Activated T-helper 2 cell treated with anti-CD3 and anti-CD28 coated beads, Interferon-gamma antibody, Interleukin-2, Interleukin-4, amounts not matched to agents 10 μg/mL and 5 μg/mL and 100 μg/mL, durations not matched to agents 14 hours and 24 hours and 36 hours (primary cell): ENCODE results near the gene HAUS2. TPM values are rescaled to one million over a fixed set of nuclear protein-coding genes. Genes with fewer than 3 reads are reported as not detected.
"Not testable (repeated sequence)": the region's sequence is repeated elsewhere in the genome, so short reads cannot be mapped to it uniquely, and the experiment has no call there.

ENCODE experiments used
- DNase-seq: peaks from one replicate; pipeline ENCODE4 v3.0.0; 2021; ENCODE audit warnings: low spot score
- H3K27ac Mint-ChIP-seq: one replicate; pipeline ENCODE4 v1.8.0; 2021; ENCODE audit warnings: mixed read lengths
- H3K27me3 Mint-ChIP-seq: one replicate; pipeline ENCODE4 v1.8.0; 2021; ENCODE audit warnings: low read depth, mixed read lengths
- H3K36me3 Mint-ChIP-seq: one replicate; pipeline ENCODE4 v1.8.0; 2021; ENCODE audit warnings: low read depth, mixed read lengths
- H3K4me1 Mint-ChIP-seq: one replicate; pipeline ENCODE4 v1.8.0; 2021; ENCODE audit warnings: low read depth, mixed read lengths
- H3K4me3 Mint-ChIP-seq: one replicate; pipeline ENCODE4 v1.8.0; 2021; ENCODE audit warnings: low read depth, mild to moderate bottlenecking, moderate library complexity, mixed read lengths
- H3K9me3 Mint-ChIP-seq: one replicate; pipeline ENCODE4 v1.8.0; 2021; ENCODE audit warnings: mixed read lengths
- intact Hi-C: fragments of 100-400 bp; cut with micrococcal nuclease; formaldehyde crosslinking; loops from one replicate; pipeline ENCODE4 v1.15.1; 2023
- total RNA-seq: library from RNA; stranded (reverse); gene quantifications from 2 replicates; pipeline ENCODE4 v1.2.3, GENCODE V29; 2022

HAUS2 gene
- total RNA-seq, 1 donor from 2014 or later, result 45.5 TPM

GRCh38 chr15:42578984-42579537 is 30.4 kb downstream of the HAUS2 start:
- peaks cover 49% of the 10 kb centered on the region for H3K4me1 Mint-ChIP-seq
- no peak overlapping the region for H3K27ac Mint-ChIP-seq
- no peaks in the 10 kb centered on the region for H3K9me3 Mint-ChIP-seq
- peaks cover 7% of the 10 kb centered on the region for H3K36me3 Mint-ChIP-seq
- H3K27me3 Mint-ChIP-seq, result peaks cover 23% of the 10 kb centered on the region
- intact Hi-C loops, result no loop called here
- no peak for DNase-seq
- no peak overlapping the region for H3K4me3 Mint-ChIP-seq

GRCh38 chr15:42581272-42581730 is 32.7 kb downstream of the HAUS2 start:
- H3K4me3 Mint-ChIP-seq, result peak overlapping the region; percentile 81
- peaks cover 13% of the 10 kb centered on the region for H3K36me3 Mint-ChIP-seq
- peak; percentile 78 for DNase-seq
- H3K27ac Mint-ChIP-seq, result peak overlapping the region; percentile 56
- no peaks in the 10 kb centered on the region for H3K9me3 Mint-ChIP-seq
- peaks cover 22% of the 10 kb centered on the region for H3K27me3 Mint-ChIP-seq
- peaks cover 43% of the 10 kb centered on the region for H3K4me1 Mint-ChIP-seq
- intact Hi-C loops, result no loop called here

DNA sequence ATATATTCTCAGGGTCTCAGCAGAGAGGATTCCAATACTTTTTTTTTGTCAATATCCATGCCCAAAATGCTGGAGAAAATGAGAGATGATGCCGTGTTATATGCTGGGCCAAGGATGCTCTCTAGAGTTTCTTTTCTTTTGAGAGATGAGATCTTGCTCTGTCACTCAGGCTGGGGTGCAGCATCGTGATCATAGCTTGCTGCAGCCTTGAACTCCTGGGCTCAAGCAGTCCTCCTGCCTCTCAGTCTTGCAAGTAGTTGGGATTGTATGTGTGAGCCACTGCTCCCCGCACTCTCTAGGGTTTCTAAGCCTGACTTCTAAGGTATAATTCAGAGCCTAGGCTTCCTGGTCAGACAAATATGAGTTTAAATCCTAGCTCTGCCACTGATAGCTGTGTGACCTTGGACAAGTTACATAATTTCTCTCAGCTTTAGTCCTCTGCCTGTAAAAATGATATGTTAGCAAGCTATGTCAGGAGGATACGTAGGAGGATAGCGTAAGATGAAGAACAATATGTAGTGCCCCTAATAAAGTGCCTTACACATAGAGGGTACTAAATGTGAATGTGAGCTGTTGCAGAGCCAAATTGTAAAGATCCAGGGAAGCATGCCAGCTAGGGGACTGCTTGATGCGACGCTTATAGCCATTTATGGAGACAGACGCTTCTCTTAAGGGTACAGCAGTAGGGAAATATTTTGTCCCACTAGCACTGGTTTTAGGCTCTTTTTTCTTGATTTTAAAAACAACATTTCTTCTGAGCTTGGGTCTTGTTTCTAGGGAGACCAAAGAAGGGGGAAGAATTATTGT is 34.1 kb downstream of the HAUS2 start:
- Mint-ChIP-seq H3K4me3 (no peak overlapping the region), H3K27ac (no peak overlapping the region), H3K27me3 (peaks cover 18% of the 10 kb centered on the region), H3K4me1 (peaks cover 35% of the 10 kb centered on the region), H3K36me3 (peaks cover 13% of the 10 kb centered on the region), H3K9me3 (no peaks in the 10 kb centered on the region)
- intact Hi-C loops, result no loop called here
- no peak for DNase-seq

DNA sequence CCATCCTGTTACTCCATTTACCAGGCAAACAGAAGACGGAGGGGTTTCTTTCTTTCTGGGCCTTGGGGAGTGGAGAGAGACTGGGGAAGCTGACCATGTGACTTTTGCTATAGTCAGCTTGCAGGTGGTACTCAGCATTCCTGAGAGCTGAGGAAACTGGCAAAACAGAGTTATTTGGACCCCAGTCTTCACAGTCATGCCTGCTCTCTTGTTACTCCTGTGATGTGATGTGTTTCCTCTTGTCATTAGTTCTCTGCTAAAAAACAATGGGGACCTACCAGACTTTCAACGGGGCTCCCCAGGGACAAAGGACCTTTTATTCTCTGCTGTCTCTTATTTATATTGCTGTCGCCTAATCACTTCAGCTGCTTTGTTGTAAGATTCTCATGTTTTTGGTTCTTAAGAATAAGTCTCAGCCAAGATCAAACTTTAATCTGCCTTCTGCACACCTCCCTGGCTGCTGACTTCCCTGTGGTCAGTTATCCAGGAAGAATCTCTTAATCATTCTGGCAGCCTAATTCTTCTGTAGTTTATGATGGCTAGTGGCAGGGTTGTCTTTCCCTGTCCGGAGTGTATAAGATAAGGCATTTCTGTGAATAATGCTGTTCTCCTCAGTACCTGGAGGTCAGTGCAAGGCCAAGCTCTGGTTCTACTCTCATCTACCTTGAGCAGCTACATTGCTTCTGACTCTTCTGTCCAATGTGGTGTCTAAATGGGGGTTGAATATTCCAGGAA is 35.6 kb downstream of the HAUS2 start:
- no peak for DNase-seq
- Mint-ChIP-seq H3K4me1 (peaks cover 29% of the 10 kb centered on the region), H3K27ac (no peak overlapping the region), H3K27me3 (peaks cover 10% of the 10 kb centered on the region), H3K9me3 (no peaks in the 10 kb centered on the region), H3K36me3 (peaks cover 12% of the 10 kb centered on the region), H3K4me3 (no peak overlapping the region)
- intact Hi-C loops, result no loop called here

DNA sequence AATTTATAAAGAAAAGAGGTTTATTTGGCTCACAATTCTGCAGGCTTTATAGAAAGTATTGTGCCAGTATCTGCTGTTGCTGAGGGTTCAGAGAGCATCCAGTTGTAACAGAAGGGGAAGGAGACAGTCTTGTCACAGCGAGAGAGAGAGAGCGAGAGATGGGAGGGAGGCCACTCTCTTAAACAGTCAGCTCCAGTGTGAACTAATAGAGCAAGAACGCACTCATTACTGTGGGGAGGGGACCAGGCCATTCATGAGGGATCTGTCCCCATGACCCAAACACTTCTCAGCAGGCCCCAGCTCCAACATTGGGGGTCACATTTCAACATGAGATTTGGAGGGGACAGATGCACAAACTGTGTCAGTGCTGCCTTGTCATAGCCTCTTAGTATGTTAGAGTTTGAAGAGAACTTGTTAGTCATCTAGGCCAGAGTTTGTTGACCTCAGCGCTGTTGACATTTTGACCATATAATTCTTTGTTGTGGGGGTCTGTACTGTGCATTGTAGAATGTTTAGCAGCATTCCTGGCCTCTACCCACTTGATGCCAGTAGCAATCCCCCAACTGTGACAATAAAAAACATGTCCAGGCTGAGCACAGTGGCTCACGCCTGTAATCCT is 42.1 kb downstream of the HAUS2 start:
- intact Hi-C loops, result no loop called here
- Mint-ChIP-seq H3K4me3 (no peak overlapping the region), H3K4me1 (no peaks in the 10 kb centered on the region), H3K27me3 (no peaks in the 10 kb centered on the region), H3K36me3 (peaks cover 16% of the 10 kb centered on the region), H3K9me3 (no peaks in the 10 kb centered on the region), H3K27ac (no peak overlapping the region)
- no peak for DNase-seq

- no peak overlapping the region for H3K4me3 Mint-ChIP-seq
- no peak for DNase-seq
- no peaks in the 10 kb centered on the region for H3K27me3 Mint-ChIP-seq
- peaks cover 10% of the 10 kb centered on the region for H3K36me3 Mint-ChIP-seq
- intact Hi-C loops, result no loop called here
- H3K27ac Mint-ChIP-seq, result no peak overlapping the region
- no peaks in the 10 kb centered on the region for H3K4me1 Mint-ChIP-seq
- H3K9me3 Mint-ChIP-seq, result no peaks in the 10 kb centered on the region
Observed at GRCh38 chr15:42591238-42591934, 42.7 kb downstream of the HAUS2 start.

GRCh38 chr15:42592716-42593115 is 44.1 kb downstream of the HAUS2 start:
- Mint-ChIP-seq H3K27ac (no peak overlapping the region), H3K4me1 (no peaks in the 10 kb centered on the region), H3K27me3 (no peaks in the 10 kb centered on the region), H3K4me3 (no peak overlapping the region), H3K9me3 (no peaks in the 10 kb centered on the region), H3K36me3 (peaks cover 10% of the 10 kb centered on the region)
- intact Hi-C loops, result no loop called here
- DNase-seq, result no peak

GRCh38 chr15:42593143-42593542 is 44.5 kb downstream of the HAUS2 start:
- Mint-ChIP-seq H3K27ac (no peak overlapping the region), H3K36me3 (peaks cover 10% of the 10 kb centered on the region), H3K9me3 (no peaks in the 10 kb centered on the region), H3K27me3 (no peaks in the 10 kb centered on the region), H3K4me1 (no peaks in the 10 kb centered on the region), H3K4me3 (no peak overlapping the region)
- no peak for DNase-seq
- intact Hi-C loops, result no loop called here

DNA sequence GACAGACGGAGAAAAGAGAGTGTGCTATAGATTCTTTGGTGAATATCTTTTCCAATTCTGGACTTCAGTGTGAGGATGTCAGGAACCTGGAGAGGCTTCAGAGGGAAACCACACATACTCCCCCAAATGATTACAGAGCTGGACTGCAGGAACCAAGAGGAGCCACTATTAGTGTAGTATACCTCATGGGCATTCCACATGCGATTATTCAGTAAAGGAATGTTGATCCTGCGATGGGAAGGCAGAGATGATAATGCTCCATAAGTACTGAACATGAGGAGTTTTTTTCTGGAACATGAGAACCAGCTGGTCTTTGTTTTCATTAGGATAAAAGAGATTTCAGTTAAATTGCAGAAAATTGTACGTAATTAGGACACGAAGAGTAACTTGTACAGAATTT is 45.5 kb downstream of the HAUS2 start:
- H3K36me3 Mint-ChIP-seq, result peaks cover 6% of the 10 kb centered on the region

DNA sequence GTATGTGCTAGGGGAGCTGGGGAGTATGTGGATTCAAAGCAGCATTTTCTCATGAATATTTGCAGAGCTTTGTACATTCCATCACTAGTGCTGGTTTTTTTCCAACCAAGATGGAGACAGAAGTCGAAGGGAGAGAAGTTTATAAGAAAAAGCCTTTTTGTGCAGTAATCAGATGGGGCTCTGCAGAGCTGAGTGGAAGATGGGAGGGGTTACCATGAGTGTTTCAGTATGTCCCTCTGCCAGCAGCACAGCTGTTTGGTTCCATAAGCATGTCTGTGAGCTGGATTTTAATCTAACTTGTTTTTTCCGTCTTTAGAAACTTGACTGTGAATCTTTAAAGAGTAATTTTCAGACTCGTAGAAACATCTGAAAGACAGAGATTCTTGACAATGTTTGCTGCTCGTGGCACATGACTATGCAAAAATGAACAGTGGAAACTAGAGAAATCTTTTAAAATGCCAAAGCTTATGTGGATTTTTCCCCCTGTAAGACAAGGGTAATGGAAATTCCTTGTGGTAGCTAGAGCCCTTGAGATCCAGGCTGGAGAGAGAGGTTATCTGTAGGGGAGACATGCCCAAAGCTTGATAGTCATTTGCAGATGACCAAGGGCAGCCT is 47.1 kb downstream of the HAUS2 start:
- intact Hi-C loops, result no loop called here
- no peaks in the 10 kb centered on the region for H3K9me3 Mint-ChIP-seq
- no peak overlapping the region for H3K27ac Mint-ChIP-seq
- no peaks in the 10 kb centered on the region for H3K27me3 Mint-ChIP-seq
- H3K4me1 Mint-ChIP-seq, result no peaks in the 10 kb centered on the region
- no peak for DNase-seq
- H3K36me3 Mint-ChIP-seq, result peaks cover 15% of the 10 kb centered on the region
- H3K4me3 Mint-ChIP-seq, result no peak overlapping the region

More for the DNA sequence above, 45.5 kb downstream of the HAUS2 start:
- intact Hi-C loops, result no loop called here
- DNase-seq, result no peak
- Mint-ChIP-seq H3K9me3 (no peaks in the 10 kb centered on the region), H3K27ac (no peak overlapping the region), H3K4me3 (no peak overlapping the region), H3K4me1 (no peaks in the 10 kb centered on the region), H3K27me3 (no peaks in the 10 kb centered on the region)

- H3K36me3 Mint-ChIP-seq, result peaks cover 31% of the 10 kb centered on the region
- H3K9me3 Mint-ChIP-seq, intact Hi-C loops, DNase-seq, H3K27me3 Mint-ChIP-seq, H3K27ac Mint-ChIP-seq, H3K4me3 Mint-ChIP-seq: not testable (repeated sequence)
- H3K4me1 Mint-ChIP-seq, result peaks cover 27% of the 10 kb centered on the region
Observed at GRCh38 chr15:42601316-42601715, 52.7 kb downstream of the HAUS2 start.

GRCh38 chr15:42602501-42602900 is 53.9 kb downstream of the HAUS2 start:
- Mint-ChIP-seq H3K9me3 (peaks cover 5% of the 10 kb centered on the region), H3K4me3 (no peak overlapping the region), H3K4me1 (peaks cover 28% of the 10 kb centered on the region), H3K36me3 (peaks cover 31% of the 10 kb centered on the region), H3K27ac (no peak overlapping the region), H3K27me3 (no peaks in the 10 kb centered on the region)
- intact Hi-C loops, result no loop called here
- DNase-seq, result no peak
